ENCODE results near the gene EPAS1. TPM values are rescaled to one million over a fixed set of nuclear protein-coding genes. Genes with fewer than 3 reads are reported as not detected.

EPAS1 gene
- total RNA-seq, 3 donors from 2014 or later, result 92.5 to 274 (median 229) TPM

GRCh38 chr2:46331109-46331766 lies 34.0 kb downstream of the EPAS1 start:
- intact Hi-C loops (cut with DNase I; ENCODE audit: low total_unique reads), result no loop called here
- H3K9me3 ChIP-seq, result no peaks in the 10 kb centered on the region
- H3K27ac ChIP-seq, result peak overlapping the region; percentile 71 to 92
- DNase-seq (ENCODE audit: low spot score in 2 of 2), result no peak
- TF ChIP-seq POLR2A (IDR thresholded peaks at IDR 0.05) (no peak), POLR2AphosphoS5 (IDR thresholded peaks at IDR 0.05) (no peak), CTCF (IDR thresholded peaks at IDR 0.05) (no peak)
- no peaks in the 10 kb centered on the region for H3K36me3 ChIP-seq
- H3K27me3 ChIP-seq, result no peaks in the 10 kb centered on the region
- peak overlapping the region in 1 of 3 donors; percentile 18 for H3K4me3 ChIP-seq
- peaks cover 10 to 63% of the 10 kb centered on the region in 2 donors for H3K4me1 ChIP-seq

- intact Hi-C loops (cut with DNase I; ENCODE audit: low total_unique reads), result no loop called here
- Histone ChIP-seq H3K36me3 (no peaks in the 10 kb centered on the region), H3K4me1 (peaks cover 10 to 65% of the 10 kb centered on the region in 2 donors), H3K27ac (peak overlapping the region; percentile 71 to 92), H3K4me3 (no peak overlapping the region), H3K27me3 (no peaks in the 10 kb centered on the region), H3K9me3 (no peaks in the 10 kb centered on the region)
- TF ChIP-seq POLR2A (IDR thresholded peaks at IDR 0.05) (no peak), POLR2AphosphoS5 (IDR thresholded peaks at IDR 0.05) (peak in 1 of 3 donors; percentile 50), CTCF (IDR thresholded peaks at IDR 0.05) (no peak)
- DNase-seq (ENCODE audit: low spot score in 2 of 2), result no peak
Measured at GRCh38 chr2:46332686-46333281, 35.6 kb downstream of the EPAS1 start.

- Histone ChIP-seq H3K4me3 (no peak overlapping the region), H3K27me3 (no peaks in the 10 kb centered on the region), H3K27ac (peak overlapping the region; percentile 71 to 92), H3K4me1 (peaks cover 10 to 69% of the 10 kb centered on the region in 2 donors), H3K9me3 (no peaks in the 10 kb centered on the region), H3K36me3 (no peaks in the 10 kb centered on the region)
- no peak for DNase-seq (ENCODE audit: low spot score in 2 of 2)
- intact Hi-C loops (cut with DNase I; ENCODE audit: low total_unique reads), result no loop called here
- TF ChIP-seq POLR2AphosphoS5 (IDR thresholded peaks at IDR 0.05) (no peak), POLR2A (IDR thresholded peaks at IDR 0.05) (no peak), CTCF (IDR thresholded peaks at IDR 0.05) (no peak)
Measured at GRCh38 chr2:46333912-46334311, 36.7 kb downstream of the EPAS1 start.

GRCh38 chr2:46334389-46335271 lies 37.4 kb downstream of the EPAS1 start:
- intact Hi-C loops (cut with DNase I; ENCODE audit: low total_unique reads), result no loop called here
- no peak for DNase-seq (ENCODE audit: low spot score in 2 of 2)
- Histone ChIP-seq H3K27ac (peak overlapping the region; percentile 71 to 92), H3K4me1 (peaks cover 11 to 66% of the 10 kb centered on the region in 2 donors), H3K9me3 (no peaks in the 10 kb centered on the region), H3K36me3 (no peaks in the 10 kb centered on the region), H3K27me3 (no peaks in the 10 kb centered on the region), H3K4me3 (peak overlapping the region; percentile 23 to 57 (median 32))
- TF ChIP-seq CTCF (IDR thresholded peaks at IDR 0.05), result no peak
- no peak for TF ChIP-seq POLR2AphosphoS5 (IDR thresholded peaks at IDR 0.05)
- TF ChIP-seq POLR2A (IDR thresholded peaks at IDR 0.05), result no peak

All from breast epithelium (tissue), 4 donors.